ENCODE results near the gene ACTBL2. TPM values are rescaled to one million over a fixed set of nuclear protein-coding genes. Genes with fewer than 3 reads are reported as not detected.
"Not testable (repeated sequence)": the region's sequence is repeated elsewhere in the genome, so short reads cannot be mapped to it uniquely, and the experiment has no call there.

ACTBL2 gene
- total RNA-seq, 1 donor from 2014 or later = not detected

- Mint-ChIP-seq H3K27me3 (peaks cover 3% of the 10 kb centered on the region), H3K9me3 (no peaks in the 10 kb centered on the region), H3K4me1 (no peaks in the 10 kb centered on the region), H3K4me3 (no peak overlapping the region), H3K36me3 (ENCODE audit: low read depth) (no peaks in the 10 kb centered on the region), H3K27ac (no peak overlapping the region)
- CTCF ChIA-PET = no interaction called here
- TF ChIP-seq, protein P1, sequence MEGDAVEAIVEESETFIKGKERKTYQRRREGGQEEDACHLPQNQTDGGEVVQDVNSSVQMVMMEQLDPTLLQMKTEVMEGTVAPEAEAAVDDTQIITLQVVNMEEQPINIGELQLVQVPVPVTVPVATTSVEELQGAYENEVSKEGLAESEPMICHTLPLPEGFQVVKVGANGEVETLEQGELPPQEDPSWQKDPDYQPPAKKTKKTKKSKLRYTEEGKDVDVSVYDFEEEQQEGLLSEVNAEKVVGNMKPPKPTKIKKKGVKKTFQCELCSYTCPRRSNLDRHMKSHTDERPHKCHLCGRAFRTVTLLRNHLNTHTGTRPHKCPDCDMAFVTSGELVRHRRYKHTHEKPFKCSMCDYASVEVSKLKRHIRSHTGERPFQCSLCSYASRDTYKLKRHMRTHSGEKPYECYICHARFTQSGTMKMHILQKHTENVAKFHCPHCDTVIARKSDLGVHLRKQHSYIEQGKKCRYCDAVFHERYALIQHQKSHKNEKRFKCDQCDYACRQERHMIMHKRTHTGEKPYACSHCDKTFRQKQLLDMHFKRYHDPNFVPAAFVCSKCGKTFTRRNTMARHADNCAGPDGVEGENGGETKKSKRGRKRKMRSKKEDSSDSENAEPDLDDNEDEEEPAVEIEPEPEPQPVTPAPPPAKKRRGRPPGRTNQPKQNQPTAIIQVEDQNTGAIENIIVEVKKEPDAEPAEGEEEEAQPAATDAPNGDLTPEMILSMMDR (IDR thresholded peaks at IDR 0.05) = no peak
- POLR2A ChIA-PET = no interaction called here
- DNase-seq (no peak), ATAC-seq (ENCODE audit: low read depth) (no peak)
- intact Hi-C loops (cut with micrococcal nuclease) = no loop called here
Measured at GRCh38 chr5:57466544-57466943, 16.1 kb downstream of the ACTBL2 start.

DNA sequence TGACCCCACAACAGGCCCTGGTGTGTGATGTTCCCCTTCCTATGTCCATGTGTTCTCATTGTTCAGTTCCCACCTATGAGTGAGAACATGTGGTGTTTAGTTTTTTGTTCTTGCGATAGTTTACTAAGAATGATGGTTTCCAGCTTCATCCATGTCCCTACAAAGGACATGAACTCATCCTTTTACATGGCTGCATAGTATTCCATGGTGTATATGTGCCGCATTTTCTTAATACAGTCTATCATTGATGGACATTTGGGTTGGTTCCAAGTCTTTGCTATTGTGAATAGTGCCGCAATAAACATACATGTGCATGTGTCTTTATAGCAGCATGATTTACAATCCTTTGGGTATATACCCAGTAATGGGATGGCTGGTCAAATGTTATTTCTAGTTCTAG, 22.6 kb downstream of the ACTBL2 start:
- DNase-seq; H3K9me3 Mint-ChIP-seq; CTCF ChIA-PET; POLR2A ChIA-PET; H3K4me1 Mint-ChIP-seq; intact Hi-C loops (cut with micrococcal nuclease); H3K27ac Mint-ChIP-seq; H3K27me3 Mint-ChIP-seq; H3K4me3 Mint-ChIP-seq; H3K36me3 Mint-ChIP-seq (ENCODE audit: low read depth); ATAC-seq (ENCODE audit: low read depth): not testable (repeated sequence)

- no peak overlapping the region for H3K4me3 Mint-ChIP-seq
- no peaks in the 10 kb centered on the region for H3K4me1 Mint-ChIP-seq
- H3K9me3 Mint-ChIP-seq = no peaks in the 10 kb centered on the region
- DNase-seq = no peak
- TF ChIP-seq, protein P1 (IDR thresholded peaks at IDR 0.05) = no peak
- ChIA-PET POLR2A (no interaction called here), CTCF (no interaction called here)
- no peak for ATAC-seq (ENCODE audit: low read depth)
- H3K27me3 Mint-ChIP-seq = peaks cover 2% of the 10 kb centered on the region
- H3K27ac Mint-ChIP-seq = no peak overlapping the region
- no peaks in the 10 kb centered on the region for H3K36me3 Mint-ChIP-seq (ENCODE audit: low read depth)
- intact Hi-C loops (cut with micrococcal nuclease) = no loop called here
Measured at GRCh38 chr5:57458443-57458842, 24.2 kb downstream of the ACTBL2 start.

GRCh38 chr5:57456531-57457135, 26.0 kb downstream of the ACTBL2 start:
- ChIA-PET POLR2A (no interaction called here), CTCF (no interaction called here)
- H3K27me3 Mint-ChIP-seq = peaks cover 2% of the 10 kb centered on the region
- no peak for DNase-seq
- intact Hi-C loops (cut with micrococcal nuclease) = no loop called here
- no peak for ATAC-seq (ENCODE audit: low read depth)
- H3K36me3 Mint-ChIP-seq (ENCODE audit: low read depth) = no peaks in the 10 kb centered on the region
- H3K4me1 Mint-ChIP-seq = no peaks in the 10 kb centered on the region
- no peak overlapping the region for H3K27ac Mint-ChIP-seq
- no peak overlapping the region for H3K4me3 Mint-ChIP-seq
- no peaks in the 10 kb centered on the region for H3K9me3 Mint-ChIP-seq
- TF ChIP-seq, protein P1 (IDR thresholded peaks at IDR 0.05) = no peak

- peaks cover 2% of the 10 kb centered on the region for H3K27me3 Mint-ChIP-seq
- H3K36me3 Mint-ChIP-seq (ENCODE audit: low read depth) = no peaks in the 10 kb centered on the region
- intact Hi-C loops (cut with micrococcal nuclease) = no loop called here
- no peak overlapping the region for H3K4me3 Mint-ChIP-seq
- TF ChIP-seq, protein P1 (IDR thresholded peaks at IDR 0.05) = no peak
- POLR2A ChIA-PET = no interaction called here
- no peaks in the 10 kb centered on the region for H3K9me3 Mint-ChIP-seq
- no peaks in the 10 kb centered on the region for H3K4me1 Mint-ChIP-seq
- ATAC-seq (ENCODE audit: low read depth) (no peak), DNase-seq (no peak)
- CTCF ChIA-PET = no interaction called here
- no peak overlapping the region for H3K27ac Mint-ChIP-seq
Measured at GRCh38 chr5:57455511-57456455, 26.8 kb downstream of the ACTBL2 start.
